NCI-H82 treated with DMSO at 0.1 percent for 48 hours (cell line): ENCODE data around the gene FCER1G.

ENCODE experiments used
- DNase-seq: peaks from one replicate; lab custom pipeline; 2025; ENCODE audit not compliant: unreplicated experiment; lab: John Stamatoyannopoulos, UW

Gene FCER1G

DNA sequence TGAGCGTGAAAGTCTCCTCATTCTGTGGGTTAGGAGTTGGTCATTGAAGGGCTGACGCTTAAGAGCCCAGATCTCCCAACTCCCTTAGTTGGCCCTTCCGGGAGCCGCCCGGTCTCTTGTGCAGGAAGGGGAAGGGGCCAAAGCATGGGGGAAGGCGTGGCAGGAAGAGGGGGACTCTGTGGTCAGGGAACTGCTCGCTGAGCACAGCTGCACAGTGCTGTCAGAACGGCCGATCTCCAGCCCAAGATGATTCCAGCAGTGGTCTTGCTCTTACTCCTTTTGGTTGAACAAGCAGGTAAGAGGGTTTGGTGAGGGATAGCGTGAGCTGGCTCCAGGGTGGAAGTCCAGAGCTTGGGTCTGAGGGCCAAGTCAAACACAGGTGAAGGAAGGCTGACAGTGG lies at the start of gene FCER1G:
Gene FCER1G (plus strand): TSS at position 220 of the 400 bp plus-strand sequence. CDS start 27 bp downstream, at position 247.
- DNase-seq, result no peak

DNA sequence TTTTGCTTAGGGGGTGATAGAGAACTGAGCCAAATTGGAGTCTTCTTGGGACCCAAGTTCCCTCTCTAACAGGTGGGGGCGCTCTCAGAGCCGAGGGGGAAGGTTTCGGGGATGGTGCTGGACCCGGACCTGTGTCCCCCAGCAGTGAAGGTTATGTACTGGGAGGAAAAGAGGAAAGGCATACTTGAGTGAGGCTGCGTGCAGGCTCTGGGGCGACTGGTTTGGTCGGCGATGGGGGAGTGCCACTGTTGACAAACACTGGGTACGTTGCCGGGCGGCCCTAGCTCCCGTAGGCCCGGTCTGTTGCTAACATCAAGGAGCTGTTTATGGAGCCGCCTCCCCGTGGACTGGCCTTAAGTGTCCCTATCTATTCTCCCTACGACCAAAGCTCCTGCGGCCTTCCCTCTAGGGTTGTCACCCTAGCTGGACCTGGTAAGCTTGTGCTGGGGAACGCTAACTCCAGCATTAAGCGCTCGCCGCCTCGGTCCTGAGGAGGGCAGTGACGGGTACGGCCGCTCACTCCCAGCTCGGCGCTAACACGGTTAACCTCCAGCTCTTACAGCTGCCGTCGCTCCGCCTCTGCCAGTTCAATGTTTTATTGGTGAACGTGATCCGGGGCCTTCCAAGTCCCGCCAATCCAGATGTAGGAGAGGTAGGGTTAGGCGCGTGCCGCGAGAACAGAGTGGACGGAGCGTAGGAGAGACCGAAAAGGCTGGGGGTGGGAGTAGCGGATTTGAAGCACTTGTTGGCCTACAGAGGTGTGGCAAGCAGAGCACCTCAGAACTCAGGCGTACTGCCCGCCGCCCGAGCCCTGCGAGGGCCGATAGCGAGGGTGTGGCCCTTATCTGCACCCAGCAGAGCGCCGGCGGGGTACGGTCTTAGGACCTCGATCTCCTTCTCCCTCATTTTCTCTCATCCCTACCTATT lies 49.1 kb upstream of the FCER1G start, which contains the start of gene PPOX:
Gene PPOX (plus strand): TSS at position 685 of the 927 bp plus-strand sequence. CDS start 422 bp downstream, outside the sequence.
- DNase-seq, result peak; percentile 99

DNA sequence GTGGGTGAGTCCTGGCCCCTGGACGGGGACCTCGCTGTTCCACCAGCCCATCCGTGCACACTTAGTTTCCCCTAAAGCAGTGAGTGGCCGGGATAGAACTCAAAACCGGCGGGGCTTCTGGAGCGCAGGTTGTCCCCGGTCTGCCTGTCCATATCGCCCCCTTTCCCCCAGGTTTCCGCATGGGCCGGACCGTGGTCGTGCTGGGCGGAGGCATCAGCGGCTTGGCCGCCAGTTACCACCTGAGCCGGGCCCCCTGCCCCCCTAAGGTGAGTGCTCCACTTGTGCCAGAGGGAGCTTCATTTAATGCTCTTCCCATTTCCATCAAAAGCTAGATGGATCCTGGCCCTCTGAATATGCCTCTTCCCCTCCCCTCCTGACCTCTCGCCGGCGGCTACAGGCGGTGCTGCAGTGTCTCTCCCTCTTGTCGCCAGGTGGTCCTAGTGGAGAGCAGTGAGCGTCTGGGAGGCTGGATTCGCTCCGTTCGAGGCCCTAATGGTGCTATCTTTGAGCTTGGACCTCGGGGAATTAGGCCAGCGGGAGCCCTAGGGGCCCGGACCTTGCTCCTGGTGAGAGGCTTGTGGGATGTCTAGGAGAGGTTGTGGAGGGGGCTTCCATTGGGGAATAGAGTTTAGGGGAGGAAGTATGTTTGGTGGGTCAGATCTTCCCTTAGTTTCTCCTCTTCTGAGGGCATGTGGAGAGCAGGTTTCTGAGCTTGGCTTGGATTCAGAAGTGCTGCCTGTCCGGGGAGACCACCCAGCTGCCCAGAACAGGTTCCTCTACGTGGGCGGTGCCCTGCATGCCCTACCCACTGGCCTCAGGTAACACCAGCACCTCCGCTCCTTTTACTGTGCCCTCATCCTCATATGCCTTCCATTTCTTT lies 48.2 kb upstream of the FCER1G start:
- no peak for DNase-seq

DNA sequence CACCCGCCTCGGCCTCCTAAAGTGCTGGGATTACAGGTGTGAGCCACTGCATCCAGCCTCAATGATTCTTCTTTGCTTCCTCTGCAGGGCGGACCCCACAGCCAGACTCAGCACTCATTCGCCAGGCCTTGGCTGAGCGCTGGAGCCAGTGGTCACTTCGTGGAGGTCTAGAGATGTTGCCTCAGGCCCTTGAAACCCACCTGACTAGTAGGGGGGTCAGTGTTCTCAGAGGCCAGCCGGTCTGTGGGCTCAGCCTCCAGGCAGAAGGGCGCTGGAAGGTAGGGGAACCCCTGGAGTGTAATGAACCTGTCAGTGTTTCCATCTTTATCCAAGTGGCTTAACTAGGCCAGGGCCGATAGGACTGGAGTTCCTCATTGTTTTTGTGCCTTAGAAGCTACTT lies 46.2 kb upstream of the FCER1G start:
- DNase-seq, result no peak

GRCh38 chr1:161171191-161171590 lies 43.9 kb upstream of the FCER1G start:
- no peak for DNase-seq

- DNase-seq, result no peak
These were observed 43.4 kb upstream of the FCER1G start for GRCh38 chr1:161171696-161172095.

- DNase-seq, result no peak
These were observed 42.7 kb upstream of the FCER1G start for GRCh38 chr1:161172349-161172748.

GRCh38 chr1:161172776-161173376 lies 42.2 kb upstream of the FCER1G start:
- no peak for DNase-seq

GRCh38 chr1:161173711-161174110 lies 41.4 kb upstream of the FCER1G start:
- no peak for DNase-seq

DNA sequence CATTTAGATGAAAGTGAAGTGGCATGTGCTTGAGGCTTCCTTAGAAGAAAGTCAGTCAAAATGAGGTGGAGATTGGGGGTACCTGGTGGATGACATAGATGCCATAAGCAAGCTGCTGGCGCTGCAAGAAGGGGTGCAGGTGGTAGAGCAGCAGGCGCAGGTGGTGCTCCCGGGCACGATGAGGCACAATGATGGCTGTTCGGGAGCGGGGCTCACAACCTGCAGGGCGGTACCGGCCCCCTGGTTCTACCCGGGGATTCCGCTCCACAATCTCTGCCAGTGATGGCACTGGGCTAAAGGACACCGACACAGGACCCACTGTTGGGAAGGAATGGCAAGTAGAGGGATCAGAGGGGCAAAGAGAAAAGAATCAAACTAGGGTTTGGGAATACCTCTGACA lies 40.2 kb upstream of the FCER1G start:
- no peak for DNase-seq

DNA sequence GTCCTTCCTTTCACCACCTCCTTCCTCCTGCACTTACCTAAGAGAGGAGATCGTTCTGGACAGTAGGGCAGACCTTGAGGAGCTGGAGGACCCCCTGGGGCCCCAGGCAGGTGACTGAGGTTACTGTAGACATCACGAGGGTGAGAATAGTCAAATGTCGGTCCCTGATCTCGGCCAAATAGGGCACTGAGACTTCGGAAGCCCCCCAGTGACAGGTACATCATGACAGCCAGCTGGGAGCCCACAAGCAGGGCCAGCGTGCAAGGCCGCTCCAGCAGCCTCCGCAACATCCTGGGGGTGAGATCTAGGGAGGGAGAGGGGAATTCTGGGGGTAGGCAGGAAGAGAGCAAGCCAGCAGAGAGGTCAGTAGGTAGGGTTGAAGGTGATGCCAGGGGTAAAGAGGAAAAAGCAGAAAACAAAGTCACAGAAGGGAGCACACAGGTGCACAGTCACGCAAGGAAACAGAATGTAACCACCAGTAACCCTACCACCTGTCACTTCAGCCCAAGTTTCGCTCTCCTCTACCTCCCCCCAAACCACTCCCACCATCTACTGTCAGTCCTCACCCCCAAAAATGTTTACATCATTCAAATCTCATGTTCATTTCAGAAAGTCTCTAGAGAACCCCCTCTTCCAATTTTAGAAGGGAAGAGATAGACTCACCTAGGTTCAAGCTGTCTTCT lies 39.2 kb upstream of the FCER1G start:
- no peak for DNase-seq

- no peak for DNase-seq
These were observed 38.5 kb upstream of the FCER1G start for GRCh38 chr1:161176468-161177111.

GRCh38 chr1:161177112-161177935 lies 37.8 kb upstream of the FCER1G start, which contains the start of gene B4GALT3:
TSS of gene B4GALT3 (minus strand) at chr1:161177507. CDS start at chr1:161176060, 1,447 bp downstream.
- peak; percentile 86 for DNase-seq

DNA sequence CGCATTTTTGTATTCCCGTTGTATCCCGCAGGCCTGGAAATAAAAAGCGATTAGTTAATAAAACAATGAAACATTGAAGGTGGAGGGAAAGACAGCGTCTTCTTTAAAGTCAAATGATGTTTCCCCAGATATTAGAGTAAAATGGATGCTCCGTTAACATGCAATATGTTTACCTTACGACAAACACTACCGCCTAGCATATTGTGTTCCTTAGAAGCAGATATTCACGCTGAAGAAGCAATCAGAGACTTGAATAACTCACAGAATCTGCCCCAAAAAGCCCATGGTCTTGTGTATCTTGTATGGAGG lies 37.2 kb upstream of the FCER1G start:
- no peak for DNase-seq

- no peak for DNase-seq
These were observed 35.4 kb upstream of the FCER1G start for GRCh38 chr1:161179698-161180097.

DNA sequence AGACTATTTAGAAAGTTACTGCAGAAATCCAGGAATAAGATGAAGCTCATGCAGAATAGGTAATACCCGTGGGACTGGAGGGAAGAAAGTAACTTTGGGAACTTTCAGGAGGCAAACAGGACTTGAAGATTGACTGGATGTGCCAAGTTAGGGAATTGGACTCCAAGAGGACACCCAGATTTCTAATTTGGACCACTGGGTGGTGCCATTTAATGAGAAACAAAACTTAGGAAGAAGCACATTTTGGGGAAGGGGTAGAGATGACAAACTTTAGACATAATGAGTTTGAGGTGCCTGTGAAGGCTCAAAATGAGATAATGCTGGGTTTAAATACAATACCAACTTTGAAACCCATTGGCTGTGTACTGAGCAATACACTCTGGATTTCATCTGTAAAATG lies 34.5 kb upstream of the FCER1G start:
- no peak for DNase-seq

- DNase-seq, result no peak
These were observed 32.9 kb upstream of the FCER1G start for GRCh38 chr1:161182214-161182613.

- DNase-seq, result peak; percentile 99
These were observed 29.8 kb upstream of the FCER1G start for GRCh38 chr1:161185282-161185682.

GRCh38 chr1:161185732-161186311 lies 29.3 kb upstream of the FCER1G start:
- no peak for DNase-seq
